PC-3 (cell line): ENCODE data around the gene ARHGEF4.

ENCODE experiments used
- CTCF ChIP-seq: fragments of 300-600 bp; sonication (generic); conservative IDR thresholded peaks from 2 replicates; pipeline ENCODE4 v1.5.1; 2017; ENCODE audit warnings: antibody characterized with exemption, low read depth, mild to moderate bottlenecking, low read length
- EZH2 ChIP-seq: fragments of 300-600 bp; sonication (generic); IDR thresholded peaks from one replicate; pipeline ENCODE4 v1.6.1; 2017; ENCODE audit warnings: antibody characterized with exemption, mild to moderate bottlenecking, low read length; ENCODE audit not compliant: unreplicated experiment
- EZH2phosphoT487 ChIP-seq: fragments of 300-600 bp; sonication (generic); IDR thresholded peaks from 2 replicates; pipeline ENCODE4 v1.6.1; 2018; ENCODE audit warnings: mild to moderate bottlenecking, antibody characterized with exemption, low read length, borderline replicate concordance

GRCh38 chr2:131023758-131024157 is 187.0 kb downstream of the ARHGEF4 start:
- TF ChIP-seq CTCF (no peak), EZH2 (no peak), EZH2phosphoT487 (no peak)
